GM21423 (cell line): ENCODE results near the gene UBALD1.

Experiments
- ATAC-seq: cut with Tn5 transposase; IDR thresholded peaks from one replicate; pipeline ENCODE4 v1.9.1; 2021; ENCODE audit warnings: mild to moderate bottlenecking, moderate library complexity; ENCODE audit not compliant: unreplicated experiment

UBALD1 gene

GRCh38 chr16:4564661-4565267 is 49.9 kb downstream of the UBALD1 start:
- no peak for ATAC-seq

- no peak for ATAC-seq
These were observed 53.1 kb downstream of the UBALD1 start for GRCh38 chr16:4561596-4561995.
